ENCODE results near the gene DYNLT3. TPM values are rescaled to one million over a fixed set of nuclear protein-coding genes. Genes with fewer than 3 reads are reported as not detected.

DYNLT3 gene
- polyA plus RNA-seq, 1 experiment: 11.3 TPM

GRCh38 chrX:37813570-37813969, 33.8 kb downstream of the DYNLT3 start:
- no peak for DNase-seq (ENCODE audit: low read depth)
- Histone ChIP-seq H3K36me3 (ENCODE audit: control insufficient read depth, insufficient read depth, low read length) (no peaks in the 10 kb centered on the region), H3K4me3 (ENCODE audit: low read depth, low read length) (no peak overlapping the region), H3K27me3 (ENCODE audit: control insufficient read depth, insufficient read depth, low read length) (no peaks in the 10 kb centered on the region)
- ChIA-PET CTCF (no interaction called here), POLR2A (no interaction called here)
- TF ChIP-seq CTCF (IDR thresholded peaks at IDR 0.05; ENCODE audit: insufficient read depth, low read depth, low read length): no peak

DNA sequence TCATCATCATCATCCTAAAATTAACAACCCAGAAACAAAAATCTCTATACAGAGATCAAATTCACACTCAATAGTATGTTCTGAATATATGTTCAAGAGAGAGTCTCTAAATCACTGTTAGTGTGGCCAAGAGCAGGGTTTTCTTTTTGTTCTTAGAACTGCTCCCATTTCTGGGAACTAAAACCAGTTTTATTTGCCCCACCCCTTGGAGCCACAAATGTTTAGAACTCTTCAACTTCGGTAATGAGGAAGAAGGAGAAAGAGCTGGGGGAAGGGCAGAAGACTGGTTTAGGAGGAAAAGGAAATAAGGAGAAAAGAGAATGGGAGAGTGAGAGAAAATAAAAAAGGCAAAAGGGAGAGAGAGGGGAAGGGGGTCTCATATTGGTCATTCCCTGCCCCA, 35.3 kb downstream of the DYNLT3 start:
- ChIA-PET POLR2A (no interaction called here), CTCF (no interaction called here)
- Histone ChIP-seq H3K36me3 (ENCODE audit: control insufficient read depth, insufficient read depth, low read length) (no peaks in the 10 kb centered on the region), H3K27me3 (ENCODE audit: control insufficient read depth, insufficient read depth, low read length) (no peaks in the 10 kb centered on the region), H3K4me3 (ENCODE audit: low read depth, low read length) (no peak overlapping the region)
- no peak for DNase-seq (ENCODE audit: low read depth)
- no peak for TF ChIP-seq CTCF (IDR thresholded peaks at IDR 0.05; ENCODE audit: insufficient read depth, low read depth, low read length)

DNA sequence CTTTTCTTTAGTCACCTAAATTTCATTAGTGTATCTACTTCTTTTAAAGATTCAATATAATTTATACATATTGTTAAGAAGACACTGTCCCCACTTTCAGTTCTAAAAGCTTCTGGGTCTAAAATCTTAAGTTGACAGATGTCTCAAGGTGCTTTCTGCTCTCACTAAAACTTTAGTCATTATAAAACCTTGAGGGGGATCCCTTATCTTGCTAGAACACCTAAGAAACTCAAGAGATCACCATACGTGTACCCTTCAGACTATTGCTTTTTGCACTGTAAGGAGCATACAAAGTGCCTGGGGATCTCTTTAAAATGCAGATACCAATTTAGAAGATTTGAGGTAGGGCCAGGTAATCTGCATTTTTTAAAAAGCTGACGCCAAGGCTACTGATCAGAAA, 37.4 kb downstream of the DYNLT3 start:
- TF ChIP-seq CTCF (IDR thresholded peaks at IDR 0.05; ENCODE audit: insufficient read depth, low read depth, low read length): no peak
- Histone ChIP-seq H3K4me3 (ENCODE audit: low read depth, low read length) (no peak overlapping the region), H3K36me3 (ENCODE audit: control insufficient read depth, insufficient read depth, low read length) (no peaks in the 10 kb centered on the region), H3K27me3 (ENCODE audit: control insufficient read depth, insufficient read depth, low read length) (no peaks in the 10 kb centered on the region)
- DNase-seq (ENCODE audit: low read depth): no peak
- CTCF ChIA-PET: no interaction called here
- POLR2A ChIA-PET: no interaction called here

DNA sequence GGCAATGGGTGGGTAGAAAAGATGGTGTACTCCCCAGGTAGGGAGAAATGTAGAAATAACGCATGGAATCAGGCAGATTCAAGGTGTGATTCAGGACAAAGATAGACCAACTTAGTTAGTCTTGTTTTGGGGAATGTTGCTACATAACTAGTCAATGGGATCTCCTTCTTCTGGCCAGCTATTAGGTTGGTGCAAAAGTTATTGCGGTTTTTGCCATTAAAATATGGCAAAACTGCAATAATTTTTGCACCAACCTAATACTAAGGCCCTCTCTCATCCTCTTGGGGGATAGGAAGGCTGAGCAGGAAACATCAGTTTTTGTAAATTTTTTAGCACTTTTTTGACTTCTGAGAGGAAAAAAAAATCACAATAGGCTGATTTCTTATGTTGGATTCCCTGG, 44.3 kb downstream of the DYNLT3 start:
- CTCF ChIA-PET: no interaction called here
- no peak for TF ChIP-seq CTCF (IDR thresholded peaks at IDR 0.05; ENCODE audit: insufficient read depth, low read depth, low read length)

DNA sequence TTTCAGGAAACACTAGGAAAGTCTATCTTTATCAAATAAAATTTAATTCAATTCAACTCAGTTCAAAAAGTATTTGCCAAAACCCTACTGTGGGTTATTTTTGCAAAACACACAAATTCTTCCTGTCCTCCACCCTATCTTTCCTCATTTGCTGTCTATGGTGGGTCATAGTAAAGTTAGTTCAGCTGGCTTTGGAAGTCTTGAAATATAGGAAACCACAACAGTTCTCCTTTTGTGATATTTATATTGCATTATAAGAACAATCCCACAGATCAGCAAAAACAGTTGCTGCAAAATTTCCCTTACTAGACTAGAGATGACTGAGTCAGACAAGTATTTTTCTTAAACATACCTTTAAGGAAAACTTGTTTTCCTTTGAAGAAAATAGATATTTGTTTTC, 45.3 kb downstream of the DYNLT3 start:
- no peak for DNase-seq (ENCODE audit: low read depth)
- H3K4me3 ChIP-seq (ENCODE audit: low read depth, low read length): no peak overlapping the region
- H3K27me3 ChIP-seq (ENCODE audit: control insufficient read depth, insufficient read depth, low read length): no peaks in the 10 kb centered on the region
- POLR2A ChIA-PET: no interaction called here
- H3K36me3 ChIP-seq (ENCODE audit: control insufficient read depth, insufficient read depth, low read length): no peaks in the 10 kb centered on the region
- no peak for TF ChIP-seq CTCF (IDR thresholded peaks at IDR 0.05; ENCODE audit: insufficient read depth, low read depth, low read length)
- CTCF ChIA-PET: no interaction called here

More for the DNA sequence above, 44.3 kb downstream of the DYNLT3 start:
- no peak overlapping the region for H3K4me3 ChIP-seq (ENCODE audit: low read depth, low read length)
- H3K27me3 ChIP-seq (ENCODE audit: control insufficient read depth, insufficient read depth, low read length): no peaks in the 10 kb centered on the region
- no peaks in the 10 kb centered on the region for H3K36me3 ChIP-seq (ENCODE audit: control insufficient read depth, insufficient read depth, low read length)
- DNase-seq (ENCODE audit: low read depth): no peak
- POLR2A ChIA-PET: no interaction called here

All from BJ (cell line).